ENCODE results near the gene PCK2. TPM values are rescaled to one million over a fixed set of nuclear protein-coding genes. Genes with fewer than 3 reads are reported as not detected.

PCK2 gene
- total and polyA plus RNA-seq, 2 of the 13 experiments (the other 11 are each of a cell fraction or from before 2014, with no cell fraction given), result 129 to 272 TPM

DNA sequence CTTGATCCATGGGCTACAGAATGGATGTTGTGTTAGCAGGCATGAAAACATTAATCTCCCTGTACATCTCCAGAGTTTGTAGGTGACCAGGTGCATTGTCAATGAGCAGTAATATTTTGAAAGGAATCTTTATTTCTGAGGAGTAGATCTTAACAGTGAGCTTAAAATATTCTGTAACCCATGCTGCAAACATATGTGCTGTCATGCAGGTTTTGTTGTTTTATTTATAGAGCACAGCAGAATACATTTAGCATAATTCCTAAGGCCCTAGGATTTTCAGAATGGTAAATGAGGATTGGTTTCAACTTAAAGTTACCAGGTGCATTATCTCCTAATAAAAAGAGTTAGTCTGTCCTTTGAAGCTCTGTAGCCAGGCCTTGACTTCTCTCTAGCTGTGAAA, 32.8 kb downstream of the PCK2 start:
- in situ Hi-C loops (cut with HindIII; ENCODE audit: extremely low pct_ligation_motif_present, low pct_unique_long_range_greater_than_20kb), result loop anchor here (25.0 kb wide), 1 partner anchor 815 kb away; the partner anchor contains the start of genes BCL2L2, PABPN1 and PPP1R3E
- ATAC-seq (no peak), DNase-seq (ENCODE audit: low spot score) (no peak), FAIRE-seq (no peak)
- Histone ChIP-seq H2AFZ (ENCODE audit: low read length) (no peak overlapping the region), H3K4me2 (ENCODE audit: low read depth, low read length) (no peak overlapping the region), H3K9me3 (ENCODE audit: low read length) (no peaks in the 10 kb centered on the region), H3K9ac (ENCODE audit: insufficient read depth, low read depth, low read length) (no peak overlapping the region), H3K27me3 (ENCODE audit: control insufficient read depth in 1 of 2, insufficient read depth in 2 of 2, low read length in 2 of 2) (no peaks in the 10 kb centered on the region), H4K20me1 (ENCODE audit: insufficient read depth, low read length) (no peaks in the 10 kb centered on the region), H3K79me2 (ENCODE audit: insufficient read depth, low read length) (no peaks in the 10 kb centered on the region), H3K4me3 (replicated peaks in 1 of 3; ENCODE audit: insufficient read depth in 1 of 3, low read depth in 2 of 3, low read length in 3 of 3) (no peak overlapping the region), H3K36me3 (replicated peaks in 1 of 2; ENCODE audit: control insufficient read depth in 1 of 2, insufficient read depth in 2 of 2, low read length in 2 of 2) (peaks cover 19 to 21% of the 10 kb centered on the region in 2 experiments), H3K4me1 (ENCODE audit: insufficient read depth, low read length) (peaks cover 31% of the 10 kb centered on the region), H3K27ac (ENCODE audit: extremely low read length, insufficient read depth, low read length) (no peak overlapping the region)
- no TSS peak for BruUV-seq (replicated peaks)
- ChIA-PET POLR2A (interaction anchor here (1.9 to 22.7 kb wide), 6 partner anchors 6 to 69 kb away, joined by 5 to 977 read pairs (median 26); partner anchors contain the start of genes DCAF11, EMC9, FITM1 and IRF9), CTCF (ENCODE audit: low intra/inter-chr PET ratio, low total read pairs) (no interaction called here)
- TF ChIP-seq MIER3 (CRISPR knock-in tag; IDR thresholded peaks at IDR 0.05; ENCODE audit: borderline replicate concordance), result no peak
- TF ChIP-seq ZNF614 (CRISPR knock-in tag; IDR thresholded peaks at IDR 0.05; ENCODE audit: borderline replicate concordance), result no peak
- no peak for TF ChIP-seq MXI1 (IDR thresholded peaks at IDR 0.05; ENCODE audit: borderline replicate concordance, low read depth, low read length)
- no peak for TF ChIP-seq EEA1 (CRISPR knock-in tag; IDR thresholded peaks at IDR 0.05; ENCODE audit: borderline replicate concordance)
- TF ChIP-seq ZNF280D (CRISPR knock-in tag; IDR thresholded peaks at IDR 0.05), result no peak
- TF ChIP-seq, protein P1, sequence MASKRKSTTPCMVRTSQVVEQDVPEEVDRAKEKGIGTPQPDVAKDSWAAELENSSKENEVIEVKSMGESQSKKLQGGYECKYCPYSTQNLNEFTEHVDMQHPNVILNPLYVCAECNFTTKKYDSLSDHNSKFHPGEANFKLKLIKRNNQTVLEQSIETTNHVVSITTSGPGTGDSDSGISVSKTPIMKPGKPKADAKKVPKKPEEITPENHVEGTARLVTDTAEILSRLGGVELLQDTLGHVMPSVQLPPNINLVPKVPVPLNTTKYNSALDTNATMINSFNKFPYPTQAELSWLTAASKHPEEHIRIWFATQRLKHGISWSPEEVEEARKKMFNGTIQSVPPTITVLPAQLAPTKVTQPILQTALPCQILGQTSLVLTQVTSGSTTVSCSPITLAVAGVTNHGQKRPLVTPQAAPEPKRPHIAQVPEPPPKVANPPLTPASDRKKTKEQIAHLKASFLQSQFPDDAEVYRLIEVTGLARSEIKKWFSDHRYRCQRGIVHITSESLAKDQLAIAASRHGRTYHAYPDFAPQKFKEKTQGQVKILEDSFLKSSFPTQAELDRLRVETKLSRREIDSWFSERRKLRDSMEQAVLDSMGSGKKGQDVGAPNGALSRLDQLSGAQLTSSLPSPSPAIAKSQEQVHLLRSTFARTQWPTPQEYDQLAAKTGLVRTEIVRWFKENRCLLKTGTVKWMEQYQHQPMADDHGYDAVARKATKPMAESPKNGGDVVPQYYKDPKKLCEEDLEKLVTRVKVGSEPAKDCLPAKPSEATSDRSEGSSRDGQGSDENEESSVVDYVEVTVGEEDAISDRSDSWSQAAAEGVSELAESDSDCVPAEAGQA (IDR thresholded peaks at IDR 0.05; ENCODE audit: low read depth), result no peak
- TF ChIP-seq, protein P1 (CRISPR knock-in tag; IDR thresholded peaks at IDR 0.05; ENCODE audit: borderline replicate concordance), result no peak
- no peak for TF ChIP-seq ZNF143 (CRISPR knock-in tag; IDR thresholded peaks at IDR 0.05)
- TF ChIP-seq, protein P2, sequence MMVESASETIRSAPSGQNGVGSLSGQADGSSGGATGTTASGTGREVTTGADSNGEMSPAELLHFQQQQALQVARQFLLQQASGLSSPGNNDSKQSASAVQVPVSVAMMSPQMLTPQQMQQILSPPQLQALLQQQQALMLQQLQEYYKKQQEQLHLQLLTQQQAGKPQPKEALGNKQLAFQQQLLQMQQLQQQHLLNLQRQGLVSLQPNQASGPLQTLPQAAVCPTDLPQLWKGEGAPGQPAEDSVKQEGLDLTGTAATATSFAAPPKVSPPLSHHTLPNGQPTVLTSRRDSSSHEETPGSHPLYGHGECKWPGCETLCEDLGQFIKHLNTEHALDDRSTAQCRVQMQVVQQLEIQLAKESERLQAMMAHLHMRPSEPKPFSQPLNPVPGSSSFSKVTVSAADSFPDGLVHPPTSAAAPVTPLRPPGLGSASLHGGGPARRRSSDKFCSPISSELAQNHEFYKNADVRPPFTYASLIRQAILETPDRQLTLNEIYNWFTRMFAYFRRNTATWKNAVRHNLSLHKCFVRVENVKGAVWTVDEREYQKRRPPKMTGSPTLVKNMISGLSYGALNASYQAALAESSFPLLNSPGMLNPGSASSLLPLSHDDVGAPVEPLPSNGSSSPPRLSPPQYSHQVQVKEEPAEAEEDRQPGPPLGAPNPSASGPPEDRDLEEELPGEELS (CRISPR knock-in tag; IDR thresholded peaks at IDR 0.05), result no peak
- no peak for TF ChIP-seq ZNF124 (CRISPR knock-in tag; IDR thresholded peaks at IDR 0.05)
- no peak for TF ChIP-seq CAMTA2 (CRISPR knock-in tag; IDR thresholded peaks at IDR 0.05; ENCODE audit: borderline replicate concordance)
- no peak for TF ChIP-seq ZNF121 (CRISPR knock-in tag; IDR thresholded peaks at IDR 0.05)
- TF ChIP-seq PBX3 (CRISPR knock-in tag; IDR thresholded peaks at IDR 0.05; ENCODE audit: borderline replicate concordance), result no peak
- intact Hi-C loops (cut with micrococcal nuclease; ENCODE audit: unreplicated experiment), result no loop called here
